Activated T-cell treated with anti-CD3 and anti-CD28 coated beads, Interleukin-2, amount 50 U/mL, for 4 hours (primary cell): ENCODE measurements around the gene LYRM1. TPM values are rescaled to one million over a fixed set of nuclear protein-coding genes. Genes with fewer than 3 reads are reported as not detected.

Experiments used
- ATAC-seq, 2 donors: fragments of 200-7000 bp; cut with Tn5 transposase; one replicate each; pipeline ENCODE4 v1.10.0; 2021
- DNase-seq: peaks from one replicate; pipeline ENCODE4 v3.0.0-alpha.2; 2020
- H3K27me3 Mint-ChIP-seq: one replicate; pipeline ENCODE4 v1.8.0; 2021; ENCODE audit warnings: low read depth, mixed read lengths
- H3K36me3 Mint-ChIP-seq: one replicate; pipeline ENCODE4 v1.8.0; 2022; ENCODE audit warnings: mixed read lengths; ENCODE audit not compliant: insufficient read depth
- H3K4me1 Mint-ChIP-seq: one replicate; pipeline ENCODE4 v1.8.0; 2021; ENCODE audit warnings: low read depth, mixed read lengths
- H3K4me3 Mint-ChIP-seq: one replicate; pipeline ENCODE4 v1.8.0; 2021; ENCODE audit warnings: mild to moderate bottlenecking, moderate library complexity, mixed read lengths
- H3K9me3 Mint-ChIP-seq: one replicate; pipeline ENCODE4 v1.8.0; 2021; ENCODE audit warnings: mixed read lengths
- total RNA-seq, 3 donors: library from RNA; stranded (reverse); gene quantifications; one replicate each; pipeline ENCODE4 v1.2.1, GENCODE V29; 2021

Gene LYRM1
- total RNA-seq, 3 donors from 2014 or later, result 16.0 to 18.2 (median 16.4) TPM

DNA sequence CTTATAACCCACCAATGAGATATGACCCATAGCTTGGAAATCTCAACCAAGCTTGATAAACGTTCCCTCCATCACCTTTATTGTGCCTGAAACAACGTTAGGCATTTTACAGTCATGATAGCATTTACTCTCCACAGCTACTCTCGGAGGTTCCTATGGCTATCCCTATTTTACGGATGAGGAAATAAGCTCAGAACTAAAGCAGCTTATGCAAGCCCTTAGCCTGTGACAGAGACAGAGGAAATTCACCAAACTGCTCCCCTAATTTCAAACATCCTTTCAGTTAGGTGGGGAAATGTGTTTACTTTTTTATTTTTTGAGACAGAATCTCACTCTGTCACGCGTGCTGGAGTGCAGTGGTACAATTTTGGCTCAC lies 19.1 kb upstream of the LYRM1 start:
- no peak overlapping the region for H3K4me3 Mint-ChIP-seq
- peaks cover 31% of the 10 kb centered on the region for H3K4me1 Mint-ChIP-seq
- peaks cover 8% of the 10 kb centered on the region for H3K36me3 Mint-ChIP-seq
- H3K9me3 Mint-ChIP-seq, result no peaks in the 10 kb centered on the region
- DNase-seq (no peak), ATAC-seq (no peak)
- no peaks in the 10 kb centered on the region for H3K27me3 Mint-ChIP-seq

DNA sequence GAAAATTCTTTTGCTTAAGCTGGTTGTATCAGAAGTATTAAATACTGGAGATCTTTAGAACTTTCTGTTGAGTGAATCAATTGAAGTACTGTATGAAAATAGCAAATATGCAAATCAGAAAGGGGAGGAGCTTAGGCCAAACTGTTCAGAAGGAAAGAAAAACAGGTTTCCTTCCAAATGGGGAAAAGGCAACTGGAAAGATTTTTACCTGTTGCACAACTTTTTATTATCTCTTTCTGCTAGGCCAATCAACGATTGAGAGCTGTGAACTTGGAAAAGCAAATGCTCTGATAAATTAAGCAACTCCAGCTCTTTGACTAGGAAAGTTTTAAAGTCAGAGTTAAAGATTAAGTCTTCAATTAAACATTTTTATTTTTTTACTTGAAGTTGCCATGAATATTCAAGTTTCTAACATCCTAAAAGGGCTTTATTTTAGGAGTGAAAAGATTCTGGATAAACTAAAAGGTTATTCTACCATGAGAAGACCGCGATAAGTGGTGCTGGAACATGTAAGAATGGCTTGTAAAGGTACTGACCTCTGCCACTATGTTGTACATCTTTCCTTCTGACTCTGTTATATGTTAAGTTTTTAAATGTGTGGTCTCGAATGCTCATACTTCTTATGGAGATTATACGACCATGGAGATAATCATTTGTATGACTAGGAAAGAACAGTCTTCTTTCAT lies 16.9 kb upstream of the LYRM1 start:
- Mint-ChIP-seq H3K4me3 (no peak overlapping the region), H3K36me3 (peaks cover 6% of the 10 kb centered on the region), H3K27me3 (no peaks in the 10 kb centered on the region), H3K4me1 (peaks cover 25% of the 10 kb centered on the region), H3K9me3 (no peaks in the 10 kb centered on the region)
- ATAC-seq (peak in 1 of 2 donors; percentile 20), DNase-seq (no peak)

DNA sequence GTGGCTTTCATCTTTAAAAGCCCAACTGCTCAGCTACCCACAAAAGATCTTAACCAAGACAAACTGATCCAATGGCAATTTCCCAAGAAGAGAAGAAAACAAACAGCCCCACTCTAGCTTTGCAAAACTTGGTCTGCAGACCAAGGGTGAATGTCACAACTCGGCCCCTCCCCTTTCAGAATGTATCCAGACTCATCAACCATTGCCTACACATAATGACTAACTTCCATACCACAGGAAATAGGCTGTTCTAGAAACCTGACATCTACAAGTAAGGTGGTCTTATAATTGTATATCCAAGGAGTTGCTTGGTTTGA lies 16.4 kb upstream of the LYRM1 start:
- no peak overlapping the region for H3K4me3 Mint-ChIP-seq
- H3K36me3 Mint-ChIP-seq, result peaks cover 6% of the 10 kb centered on the region
- H3K4me1 Mint-ChIP-seq, result peaks cover 21% of the 10 kb centered on the region
- no peaks in the 10 kb centered on the region for H3K9me3 Mint-ChIP-seq
- DNase-seq (no peak), ATAC-seq (peak; percentile 80 to 83)
- no peaks in the 10 kb centered on the region for H3K27me3 Mint-ChIP-seq

DNA sequence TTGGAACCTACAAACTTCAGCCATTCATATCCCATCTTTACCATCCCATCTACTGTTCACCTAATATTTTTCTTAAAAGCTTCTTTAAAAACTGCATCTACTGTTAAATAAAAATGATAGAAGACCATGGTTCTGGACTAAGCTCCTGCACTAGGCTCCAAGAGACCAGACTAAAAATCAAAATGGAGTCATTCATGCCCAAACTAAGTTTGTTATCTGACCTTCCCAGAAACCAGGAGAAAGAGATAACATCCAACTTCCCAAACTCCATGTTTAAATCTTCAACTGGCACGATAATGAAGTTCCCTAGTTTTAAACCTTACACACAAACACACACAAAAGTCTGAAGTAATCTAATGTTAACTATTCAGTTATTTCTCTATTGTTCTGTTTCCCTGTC lies 14.3 kb upstream of the LYRM1 start:
- H3K27me3 Mint-ChIP-seq, result no peaks in the 10 kb centered on the region
- H3K4me1 Mint-ChIP-seq, result peaks cover 14% of the 10 kb centered on the region
- H3K36me3 Mint-ChIP-seq, result peaks cover 6% of the 10 kb centered on the region
- no peak for ATAC-seq
- no peak overlapping the region for H3K4me3 Mint-ChIP-seq
- no peak for DNase-seq
- no peaks in the 10 kb centered on the region for H3K9me3 Mint-ChIP-seq

DNA sequence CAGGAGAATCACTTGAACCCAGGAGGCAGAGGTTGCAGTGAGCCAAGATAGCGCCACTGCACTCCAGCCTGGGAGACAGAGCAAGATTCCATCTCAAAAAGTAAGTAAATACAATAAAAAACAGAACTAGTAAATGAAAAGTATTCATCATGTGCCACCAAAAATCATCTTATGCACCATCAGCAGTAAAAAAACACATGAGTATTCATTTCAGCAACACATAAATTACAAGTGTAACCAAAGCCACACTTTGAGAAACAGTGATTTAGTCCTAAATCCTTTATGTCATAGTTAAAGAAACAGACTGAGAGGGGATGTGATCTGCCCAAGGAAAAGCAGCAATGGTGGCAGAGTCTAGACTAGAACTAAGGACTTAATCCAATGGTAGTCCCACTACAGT lies 13.4 kb upstream of the LYRM1 start:
- H3K4me3 Mint-ChIP-seq, result no peak overlapping the region
- DNase-seq, result no peak
- no peaks in the 10 kb centered on the region for H3K27me3 Mint-ChIP-seq
- ATAC-seq, result no peak
- H3K36me3 Mint-ChIP-seq, result peaks cover 6% of the 10 kb centered on the region
- peaks cover 14% of the 10 kb centered on the region for H3K4me1 Mint-ChIP-seq
- no peaks in the 10 kb centered on the region for H3K9me3 Mint-ChIP-seq

DNA sequence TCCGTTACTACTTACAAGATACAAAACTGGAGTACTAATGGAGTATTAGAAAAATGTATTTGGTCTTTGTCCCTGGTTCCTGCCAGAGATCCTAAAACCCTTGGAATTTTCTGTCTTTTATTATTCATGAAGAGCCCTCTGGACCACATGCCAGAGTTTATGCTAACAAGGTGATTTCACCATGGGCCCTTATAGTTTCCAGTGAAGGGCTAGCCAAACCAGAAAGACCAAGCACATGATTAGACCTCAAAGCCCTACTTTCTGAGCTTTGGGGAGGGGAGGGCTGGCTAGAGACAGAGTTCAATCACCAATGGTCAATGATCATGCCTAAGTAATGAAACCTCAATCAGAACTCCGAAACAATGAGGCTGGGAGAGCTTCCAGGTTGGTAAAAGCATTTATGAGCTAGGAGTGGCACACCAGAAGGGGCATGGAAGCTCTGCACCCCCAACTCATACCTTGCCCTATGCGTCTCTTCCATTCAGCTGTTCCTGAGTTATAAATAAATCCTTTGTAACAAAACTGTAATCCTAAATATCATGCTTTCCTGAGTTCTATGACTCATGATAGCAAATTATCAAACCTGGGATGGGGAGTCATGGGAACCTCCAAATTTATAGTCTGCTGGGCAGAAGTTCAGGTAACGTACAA lies 10.8 kb upstream of the LYRM1 start:
- Mint-ChIP-seq H3K4me3 (no peak overlapping the region), H3K27me3 (no peaks in the 10 kb centered on the region), H3K4me1 (peaks cover 7% of the 10 kb centered on the region), H3K9me3 (no peaks in the 10 kb centered on the region), H3K36me3 (peaks cover 8% of the 10 kb centered on the region)
- no peak for DNase-seq
- no peak for ATAC-seq

DNA sequence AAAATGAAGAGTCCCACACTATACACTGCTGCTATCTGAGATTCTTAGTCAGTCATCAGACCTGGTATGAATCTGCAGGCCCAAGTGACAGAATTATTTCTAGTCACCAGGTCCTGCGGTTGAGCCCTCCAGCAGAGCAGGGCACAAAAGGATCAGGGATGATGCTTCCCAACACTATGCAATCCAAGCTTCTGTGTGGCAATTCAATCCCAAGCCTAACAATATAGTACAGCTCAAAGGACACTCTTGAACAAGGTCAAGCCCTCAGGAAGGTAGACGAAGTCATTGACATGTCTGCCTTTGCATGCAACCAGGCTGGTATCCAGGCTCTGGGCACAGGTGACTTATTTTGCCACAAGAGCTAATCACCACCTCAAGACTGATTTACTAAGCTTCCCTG lies 6.2 kb upstream of the LYRM1 start:
- no peaks in the 10 kb centered on the region for H3K27me3 Mint-ChIP-seq
- no peak overlapping the region for H3K4me3 Mint-ChIP-seq
- peaks cover 23% of the 10 kb centered on the region for H3K4me1 Mint-ChIP-seq
- no peak for ATAC-seq
- no peak for DNase-seq
- no peaks in the 10 kb centered on the region for H3K9me3 Mint-ChIP-seq
- H3K36me3 Mint-ChIP-seq, result peaks cover 12% of the 10 kb centered on the region

DNA sequence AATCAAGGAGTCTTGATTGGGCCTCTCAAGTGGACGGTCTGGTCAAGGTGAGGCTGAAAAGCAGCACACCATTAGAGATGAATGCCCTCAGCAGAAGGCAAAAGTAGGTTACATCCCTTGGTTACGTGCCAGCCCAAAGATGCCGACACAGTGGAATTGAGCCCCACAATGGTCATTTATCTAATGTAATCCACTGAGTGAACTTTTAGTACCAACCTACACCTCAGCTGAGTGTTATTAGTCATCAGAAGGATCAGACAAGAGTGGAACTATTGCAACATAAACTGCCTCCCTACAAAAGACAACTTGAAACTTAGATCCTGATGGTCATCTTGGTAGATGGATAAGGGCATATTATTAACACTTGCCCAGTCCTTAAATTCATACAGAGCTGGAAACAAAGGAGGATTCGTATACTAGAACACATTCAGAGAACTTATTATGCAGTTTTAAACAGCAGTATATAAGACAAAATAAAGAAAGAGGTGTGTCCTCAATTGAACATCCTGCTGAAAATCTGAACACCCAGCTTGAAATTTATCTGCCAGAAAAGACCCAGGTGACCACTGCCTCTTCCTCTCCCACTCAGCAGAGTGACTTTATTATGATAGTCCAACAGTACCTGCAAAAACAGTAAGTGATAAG lies 3.2 kb upstream of the LYRM1 start:
- no peak for DNase-seq
- peaks cover 12% of the 10 kb centered on the region for H3K36me3 Mint-ChIP-seq
- no peaks in the 10 kb centered on the region for H3K9me3 Mint-ChIP-seq
- H3K4me1 Mint-ChIP-seq, result peaks cover 39% of the 10 kb centered on the region
- no peaks in the 10 kb centered on the region for H3K27me3 Mint-ChIP-seq
- no peak overlapping the region for H3K4me3 Mint-ChIP-seq
- no peak for ATAC-seq

DNA sequence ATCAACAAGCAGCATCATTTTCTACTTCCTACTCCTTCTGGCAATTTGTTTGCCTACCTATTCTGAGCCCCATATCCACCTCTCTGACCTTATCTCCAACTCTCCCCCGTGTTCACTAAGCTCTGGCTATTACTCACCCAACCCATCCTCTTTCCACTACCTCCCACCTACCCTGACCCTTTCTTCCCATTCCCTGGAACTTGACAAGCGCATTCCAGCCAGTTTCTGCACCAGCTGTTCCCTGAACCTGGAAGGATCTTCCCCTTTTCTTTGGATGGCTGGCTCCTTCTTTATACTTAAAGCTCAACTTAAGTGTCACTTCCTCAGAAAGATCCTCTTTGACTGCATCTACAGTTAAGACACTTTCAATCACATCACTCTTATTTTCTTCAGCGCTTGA lies 2.6 kb upstream of the LYRM1 start:
- no peak for DNase-seq
- no peak for ATAC-seq
- H3K9me3 Mint-ChIP-seq, result no peaks in the 10 kb centered on the region
- H3K4me1 Mint-ChIP-seq, result peaks cover 42% of the 10 kb centered on the region
- no peak overlapping the region for H3K4me3 Mint-ChIP-seq
- H3K36me3 Mint-ChIP-seq, result peaks cover 12% of the 10 kb centered on the region
- H3K27me3 Mint-ChIP-seq, result no peaks in the 10 kb centered on the region

DNA sequence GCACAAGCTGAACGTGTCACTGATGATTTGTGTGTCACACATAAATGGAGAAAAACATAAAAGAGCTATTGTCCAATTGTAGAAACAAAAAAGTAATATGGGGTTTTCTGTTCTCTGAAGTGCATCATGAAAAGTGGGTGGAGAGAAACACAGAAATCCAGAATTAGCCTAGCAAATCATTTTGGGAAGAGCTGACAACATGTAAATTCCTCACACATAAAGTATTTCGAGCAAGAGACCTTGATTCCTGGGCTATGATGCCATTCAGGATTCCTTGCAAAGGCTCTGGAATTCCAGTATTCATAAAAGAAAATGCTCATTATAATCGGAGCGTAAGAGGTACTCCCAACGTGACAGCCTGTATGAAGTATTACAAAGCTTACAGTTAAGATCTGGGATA lies 1.5 kb upstream of the LYRM1 start:
- H3K4me1 Mint-ChIP-seq, result peaks cover 54% of the 10 kb centered on the region
- no peaks in the 10 kb centered on the region for H3K9me3 Mint-ChIP-seq
- H3K4me3 Mint-ChIP-seq, result peak overlapping the region; percentile 95
- DNase-seq, result no peak
- H3K27me3 Mint-ChIP-seq, result no peaks in the 10 kb centered on the region
- peaks cover 9% of the 10 kb centered on the region for H3K36me3 Mint-ChIP-seq
- ATAC-seq, result no peak

DNA sequence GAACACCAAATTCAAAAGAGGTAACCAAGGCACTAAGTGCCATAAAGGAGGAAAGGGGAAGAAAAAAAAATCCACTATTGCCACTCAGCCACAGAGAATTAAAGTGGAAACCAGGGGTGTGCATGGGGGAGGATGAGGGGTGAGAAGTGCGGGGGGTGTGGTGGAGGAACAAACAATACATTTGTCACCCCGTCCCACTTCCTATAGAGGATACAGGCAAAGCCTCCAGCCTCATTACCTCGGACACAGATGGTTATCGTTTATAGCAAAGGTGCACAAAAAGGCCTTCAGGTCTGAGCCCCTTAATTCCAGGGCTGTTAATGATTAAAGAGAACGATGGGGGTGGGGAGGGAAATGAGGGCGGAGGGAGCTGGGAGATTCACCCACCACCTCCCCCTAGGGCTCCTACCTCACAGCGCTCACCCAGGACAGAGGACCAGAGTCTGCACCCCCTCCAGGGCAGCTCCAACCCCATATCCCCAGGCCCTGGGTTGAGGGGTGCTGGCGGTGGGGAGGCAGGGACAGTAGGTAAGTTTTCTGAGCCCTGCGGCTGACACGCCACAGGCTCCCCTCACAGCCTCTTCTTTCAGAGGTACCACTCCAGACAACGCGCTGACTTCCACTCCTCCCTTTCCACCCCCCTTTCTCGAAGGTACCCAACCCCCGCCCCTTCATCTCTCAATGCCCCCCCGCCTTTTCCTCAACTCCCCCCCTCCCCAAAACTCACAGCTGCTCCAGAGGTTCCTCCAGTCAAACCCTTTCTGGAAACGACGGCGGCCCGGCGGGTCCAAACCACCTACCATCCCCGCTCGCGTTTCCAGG lies 883 bp upstream of the LYRM1 start:
- no peak for DNase-seq
- H3K4me1 Mint-ChIP-seq, result peaks cover 59% of the 10 kb centered on the region
- no peaks in the 10 kb centered on the region for H3K9me3 Mint-ChIP-seq
- no peaks in the 10 kb centered on the region for H3K27me3 Mint-ChIP-seq
- peak; percentile 8 to 24 for ATAC-seq
- peak overlapping the region; percentile 95 for H3K4me3 Mint-ChIP-seq
- peaks cover 9% of the 10 kb centered on the region for H3K36me3 Mint-ChIP-seq

DNA sequence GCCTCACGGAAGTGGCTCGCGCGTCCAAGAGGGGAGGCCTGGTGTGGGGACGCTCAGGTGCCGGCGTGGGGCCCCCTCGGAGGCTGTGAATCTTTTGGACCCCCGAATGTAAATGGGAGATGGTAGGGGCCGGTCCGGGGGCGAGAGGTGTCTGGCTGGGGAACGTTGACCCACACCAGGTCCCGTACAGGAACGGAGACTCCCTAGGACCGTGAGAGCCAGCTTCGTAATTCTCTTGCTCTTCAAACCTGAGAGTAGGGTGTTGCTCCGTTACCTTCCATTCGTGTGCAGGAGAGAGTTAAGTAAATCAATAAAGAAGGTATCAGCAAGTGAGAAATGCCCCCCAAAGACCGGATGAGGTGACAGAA lies 481 bp downstream of the LYRM1 start:
- no peak for DNase-seq
- Mint-ChIP-seq H3K4me1 (peaks cover 64% of the 10 kb centered on the region), H3K4me3 (peak overlapping the region; percentile 95), H3K36me3 (peaks cover 4% of the 10 kb centered on the region), H3K27me3 (no peaks in the 10 kb centered on the region), H3K9me3 (no peaks in the 10 kb centered on the region)
- no peak for ATAC-seq

DNA sequence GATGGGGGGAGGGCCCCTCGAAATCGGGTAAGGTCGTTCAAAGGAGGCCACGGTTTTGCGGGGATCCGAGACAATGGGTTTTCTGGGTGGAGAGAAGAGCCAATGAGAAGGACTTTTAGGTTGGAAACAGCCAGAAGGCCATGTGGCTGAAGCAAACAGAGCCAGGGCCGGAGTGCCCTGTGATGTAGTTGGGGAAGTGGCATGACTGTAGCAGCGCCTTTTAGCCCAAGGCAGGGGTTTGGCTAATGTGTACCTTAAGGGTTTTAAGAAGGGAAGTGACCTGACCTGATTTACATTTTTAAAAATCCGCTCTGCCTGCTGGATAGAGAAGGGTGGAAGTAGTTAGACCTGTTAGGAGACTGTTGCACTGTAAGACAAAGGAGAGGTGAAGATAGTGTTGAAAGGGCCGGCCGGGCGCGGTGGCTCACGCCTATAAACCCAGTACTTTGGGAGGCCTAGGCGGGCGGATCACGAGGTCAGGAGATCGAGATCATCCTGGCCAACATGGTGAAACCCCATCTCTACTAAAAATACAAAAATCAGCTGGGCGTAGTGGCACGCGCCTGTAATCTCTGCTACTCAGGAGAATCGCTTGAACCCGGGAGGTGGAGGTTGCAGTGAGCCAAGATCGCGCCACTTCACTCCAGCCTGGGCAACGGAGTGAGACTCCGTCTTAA lies 1.0 kb downstream of the LYRM1 start:
- ATAC-seq (no peak), DNase-seq (no peak)
- H3K36me3 Mint-ChIP-seq, result peaks cover 4% of the 10 kb centered on the region
- no peaks in the 10 kb centered on the region for H3K27me3 Mint-ChIP-seq
- H3K9me3 Mint-ChIP-seq, result no peaks in the 10 kb centered on the region
- H3K4me1 Mint-ChIP-seq, result peaks cover 65% of the 10 kb centered on the region
- H3K4me3 Mint-ChIP-seq, result peak overlapping the region; percentile 95

DNA sequence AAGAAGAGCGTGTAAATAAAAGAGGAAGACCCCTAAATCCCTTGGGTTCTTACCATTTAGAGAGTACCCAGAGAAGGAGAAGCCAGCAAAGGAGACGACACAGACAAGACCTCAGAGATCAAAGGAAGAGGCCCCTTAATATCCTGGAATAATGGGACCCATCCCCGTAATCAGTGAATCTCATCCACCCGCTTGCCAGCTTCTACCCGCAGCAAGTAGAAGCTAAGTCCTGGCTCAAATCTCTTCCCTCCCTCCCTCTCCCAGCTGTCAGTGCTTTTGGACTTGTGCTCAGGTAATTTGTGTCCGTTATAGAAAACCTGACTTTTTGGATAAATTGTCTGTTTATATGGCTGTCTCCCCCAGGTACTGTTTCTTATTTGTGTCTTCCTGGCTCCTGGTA lies 1.9 kb downstream of the LYRM1 start:
- DNase-seq (no peak), ATAC-seq (no peak)
- Mint-ChIP-seq H3K4me3 (no peak overlapping the region), H3K36me3 (peaks cover 3% of the 10 kb centered on the region), H3K9me3 (no peaks in the 10 kb centered on the region), H3K4me1 (peaks cover 62% of the 10 kb centered on the region), H3K27me3 (no peaks in the 10 kb centered on the region)
